GM23338 (cell line): ENCODE results near the gene TGOLN2. TPM values are rescaled to one million over a fixed set of nuclear protein-coding genes. Genes with fewer than 3 reads are reported as not detected.

ENCODE experiments used
- ATAC-seq: fragments of 200-7000 bp; cut with Tn5 transposase; 3 replicates; pipeline ENCODE4 v1.9.1; 2020
- DNase-seq: peaks from one replicate; pipeline ENCODE4 v3.0.0-alpha.2; 2015; ENCODE audit warnings: low spot score
- H2AFZ ChIP-seq: fragments of 200-600 bp; sonication (generic); 2 replicates; pipeline ENCODE4 v1.8.0; 2016; ENCODE audit warnings: antibody characterized with exemption, mild to moderate bottlenecking, moderate library complexity
- H3F3A ChIP-seq: fragments of 200-600 bp; sonication (generic); replicated peaks from 2 replicates; pipeline ENCODE4 v1.8.0; 2017; ENCODE audit warnings: antibody characterized with exemption, mixed run types, low read depth
- H3K27ac ChIP-seq: fragments of 200-600 bp; sonication (generic); 2 replicates; pipeline ENCODE4 v1.6.1; 2016; ENCODE audit warnings: low read depth
- H3K27me3 ChIP-seq: fragments of 200-600 bp; sonication (generic); 2 replicates; pipeline ENCODE4 v1.8.0; 2016; ENCODE audit warnings: mild to moderate bottlenecking, mixed run types, moderate library complexity; ENCODE audit not compliant: insufficient read depth
- H3K36me3 ChIP-seq: fragments of 200-600 bp; sonication (generic); 2 replicates; pipeline ENCODE4 v1.8.0; 2016; ENCODE audit warnings: mild to moderate bottlenecking; ENCODE audit not compliant: insufficient read depth
- H3K4me1 ChIP-seq: fragments of 200-600 bp; sonication (generic); 2 replicates; pipeline ENCODE4 v1.8.0; 2016; ENCODE audit warnings: mild to moderate bottlenecking, moderate library complexity; ENCODE audit not compliant: insufficient read depth
- H3K4me2 ChIP-seq: fragments of 200-600 bp; sonication (generic); 2 replicates; pipeline ENCODE4 v1.7.1; 2017; ENCODE audit warnings: mixed run types
- H3K4me3 ChIP-seq: fragments of 200-600 bp; sonication (generic); 2 replicates; pipeline ENCODE4 v1.6.1; 2016; ENCODE audit warnings: mixed run types
- H3K79me2 ChIP-seq: fragments of 200-600 bp; sonication (generic); replicated peaks from 2 replicates; pipeline ENCODE4 v1.8.0; 2017; ENCODE audit warnings: mild to moderate bottlenecking; ENCODE audit not compliant: insufficient read depth
- H3K9me2 ChIP-seq: fragments of 200-600 bp; sonication (generic); 2 replicates; pipeline ENCODE4 v1.8.0; 2017; ENCODE audit not compliant: insufficient read depth
- H4K20me1 ChIP-seq: fragments of 200-600 bp; sonication (generic); replicated peaks from 2 replicates; pipeline ENCODE4 v1.8.0; 2017; ENCODE audit warnings: mild to moderate bottlenecking; ENCODE audit not compliant: insufficient read depth
- H3K27ac Mint-ChIP-seq: 2 replicates; pipeline ENCODE4 v1.8.0; 2020; ENCODE audit warnings: inconsistent platforms, mild to moderate bottlenecking, moderate library complexity, mixed read lengths
- H3K27me3 Mint-ChIP-seq: 3 replicates; pipeline ENCODE4 v1.8.0; 2022; ENCODE audit warnings: low read depth, mild to moderate bottlenecking, moderate library complexity, mixed read lengths, inconsistent platforms; ENCODE audit not compliant: insufficient read depth, poor library complexity
- H3K36me3 Mint-ChIP-seq: 3 replicates; pipeline ENCODE4 v1.8.0; 2021; ENCODE audit warnings: low read depth, mild to moderate bottlenecking, inconsistent platforms, moderate library complexity, mixed read lengths
- H3K4me1 Mint-ChIP-seq: 3 replicates; pipeline ENCODE4 v1.8.0; 2020; ENCODE audit warnings: mild to moderate bottlenecking, inconsistent platforms, mixed read lengths
- H3K4me3 Mint-ChIP-seq: 3 replicates; pipeline ENCODE4 v1.8.0; 2021; ENCODE audit warnings: moderate library complexity, mild to moderate bottlenecking, inconsistent platforms, mixed read lengths
- H3K9me3 Mint-ChIP-seq: 3 replicates; pipeline ENCODE4 v1.8.0; 2020; ENCODE audit warnings: moderate library complexity, mild to moderate bottlenecking, inconsistent platforms, mixed read lengths
- ETS1 ChIP-seq: IDR thresholded peaks from 2 replicates; pipeline ENCODE4 v1.6.1; 2016; ENCODE audit warnings: antibody characterized with exemption
- EZH2phosphoT487 ChIP-seq: fragments of 200-600 bp; sonication (generic); IDR thresholded peaks from one replicate; pipeline ENCODE4 v1.8.1; 2018; ENCODE audit warnings: antibody characterized with exemption; ENCODE audit not compliant: unreplicated experiment
- JUNB ChIP-seq: IDR thresholded peaks from one replicate; pipeline ENCODE4 v1.6.1; 2016; ENCODE audit warnings: antibody characterized with exemption; ENCODE audit not compliant: unreplicated experiment
- POLR2AphosphoS5 ChIP-seq: IDR thresholded peaks from 2 replicates; pipeline ENCODE4 v1.6.1; 2016; ENCODE audit warnings: antibody characterized with exemption, low read depth
- STAT1 ChIP-seq: IDR thresholded peaks from one replicate; pipeline ENCODE4 v1.6.1; 2016; ENCODE audit warnings: antibody characterized with exemption; ENCODE audit not compliant: unreplicated experiment
- ZNF114 ChIP-seq: fragments of 250-450 bp; sonication (Bioruptor Pico); IDR thresholded peaks from 2 replicates; pipeline ENCODE4 v1.5.0; 2020; ENCODE audit warnings: mild to moderate bottlenecking, moderate library complexity
- ZNF331 ChIP-seq: fragments of 250-450 bp; sonication (Bioruptor Pico); IDR thresholded peaks from 2 replicates; pipeline ENCODE4 v1.5.0; 2020; ENCODE audit warnings: low read depth, mild to moderate bottlenecking, moderate library complexity
- ZNF462 ChIP-seq: fragments of 250-450 bp; sonication (Bioruptor Pico); IDR thresholded peaks from 2 replicates; pipeline ENCODE4 v1.5.0; 2020; ENCODE audit warnings: mild to moderate bottlenecking, moderate library complexity
- polyA plus RNA-seq: library from polyadenylated mRNA; unstranded; fragments of >200 nt; fragmentation: Nextera tagmentation; extraction: Ambion mirVana; gene quantifications from 2 replicates; pipeline ENCODE4 v1.2.1, GENCODE V29; 2016
- total RNA-seq: library from RNA; depleted of rRNA; stranded (reverse); fragments of >200 nt; shearing (Covaris generic); gene quantifications from 2 replicates; pipeline ENCODE4 v1.2.3, GENCODE V29; 2014

TGOLN2 gene
- total and polyA plus RNA-seq, 2 experiments from 2014 or later: 20.8 to 48.3 TPM

- TF ChIP-seq ZNF462 (CRISPR knock-in tag) (no peak), ETS1 (no peak), POLR2AphosphoS5 (no peak), STAT1 (no peak), ZNF331 (CRISPR knock-in tag) (no peak)
Measured at GRCh38 chr2:85357736-85358135, 29.9 kb upstream of the TGOLN2 start (continued).

GRCh38 chr2:85356186-85356585 is 28.4 kb upstream of the TGOLN2 start:
- Histone ChIP-seq H3K9me2 (no peaks in the 10 kb centered on the region), H3K4me3 (no peak overlapping the region), H3K27ac (no peak overlapping the region), H3F3A (no peaks in the 10 kb centered on the region), H3K36me3 (no peaks in the 10 kb centered on the region), H3K4me1 (peaks cover 15% of the 10 kb centered on the region), H3K4me2 (no peak overlapping the region), H2AFZ (no peak overlapping the region), H3K27me3 (no peaks in the 10 kb centered on the region), H3K79me2 (no peaks in the 10 kb centered on the region), H4K20me1 (no peaks in the 10 kb centered on the region; the same call in none of the 2 replicates)
- DNase-seq: no peak
- no peaks in the 10 kb centered on the region for H3K9me3 Mint-ChIP-seq
- H3K27me3 Mint-ChIP-seq: peaks cover 6% of the 10 kb centered on the region
- no peaks in the 10 kb centered on the region for H3K36me3 Mint-ChIP-seq
- no peak overlapping the region for H3K4me3 Mint-ChIP-seq
- no peak overlapping the region for H3K27ac Mint-ChIP-seq
- ATAC-seq: no peak
- peaks cover 15% of the 10 kb centered on the region for H3K4me1 Mint-ChIP-seq
- TF ChIP-seq ZNF462 (CRISPR knock-in tag): no peak
- TF ChIP-seq ETS1: no peak
- no peak for TF ChIP-seq JUNB
- TF ChIP-seq ZNF114: no peak
- TF ChIP-seq EZH2phosphoT487: no peak
